ENCODE results near the gene TEKTIP1. TPM values are rescaled to one million over a fixed set of nuclear protein-coding genes. Genes with fewer than 3 reads are reported as not detected.

TEKTIP1 gene
- total and polyA plus RNA-seq, 9 donors: 0.54 to 5.6 (median 3.6) TPM; not detected in 2

DNA sequence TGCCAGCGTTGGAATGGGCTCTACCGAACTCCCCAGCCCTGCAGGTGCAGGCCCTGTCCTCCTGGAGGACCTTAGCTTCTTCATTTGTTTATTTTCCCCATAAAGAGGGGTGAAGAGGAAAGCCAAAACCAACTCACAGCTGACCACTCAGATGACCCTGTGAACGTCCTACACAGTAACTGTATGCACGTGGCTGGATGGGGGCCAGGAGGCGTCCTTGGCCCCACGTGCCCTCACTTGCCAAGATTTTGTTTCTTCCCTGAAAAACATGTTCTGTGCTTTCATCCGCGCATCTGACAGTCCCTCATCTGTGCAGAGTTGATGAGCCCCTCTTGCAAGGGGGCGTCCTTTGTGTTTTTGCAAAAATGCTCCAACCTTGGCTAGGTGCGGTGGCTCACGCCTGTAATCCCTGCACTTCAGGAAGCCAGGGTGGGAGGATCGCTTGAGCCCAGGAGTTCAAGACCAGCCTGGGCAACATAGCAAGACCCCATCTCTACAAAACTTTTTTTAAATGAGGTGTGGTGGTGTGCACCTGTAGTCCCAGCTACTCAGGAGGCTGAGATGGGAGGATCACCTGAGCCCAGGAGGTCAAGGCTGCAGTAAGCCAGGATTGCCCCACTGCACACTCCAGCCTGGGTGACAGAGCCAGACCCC, 5.3 kb upstream of the TEKTIP1 start:
- DNase-seq: peak; percentile 62 to 87 (median 72)
- Histone ChIP-seq H3K36me3 (no peaks in the 10 kb centered on the region), H3K4me3 (no peak overlapping the region), H3K27me3 (no peaks in the 10 kb centered on the region), H3K27ac (no peak overlapping the region), H3K4me1 (ENCODE audit: insufficient read depth) (peaks cover 9% of the 10 kb centered on the region), H3K9me3 (no peaks in the 10 kb centered on the region)
- TF ChIP-seq, protein P1, sequence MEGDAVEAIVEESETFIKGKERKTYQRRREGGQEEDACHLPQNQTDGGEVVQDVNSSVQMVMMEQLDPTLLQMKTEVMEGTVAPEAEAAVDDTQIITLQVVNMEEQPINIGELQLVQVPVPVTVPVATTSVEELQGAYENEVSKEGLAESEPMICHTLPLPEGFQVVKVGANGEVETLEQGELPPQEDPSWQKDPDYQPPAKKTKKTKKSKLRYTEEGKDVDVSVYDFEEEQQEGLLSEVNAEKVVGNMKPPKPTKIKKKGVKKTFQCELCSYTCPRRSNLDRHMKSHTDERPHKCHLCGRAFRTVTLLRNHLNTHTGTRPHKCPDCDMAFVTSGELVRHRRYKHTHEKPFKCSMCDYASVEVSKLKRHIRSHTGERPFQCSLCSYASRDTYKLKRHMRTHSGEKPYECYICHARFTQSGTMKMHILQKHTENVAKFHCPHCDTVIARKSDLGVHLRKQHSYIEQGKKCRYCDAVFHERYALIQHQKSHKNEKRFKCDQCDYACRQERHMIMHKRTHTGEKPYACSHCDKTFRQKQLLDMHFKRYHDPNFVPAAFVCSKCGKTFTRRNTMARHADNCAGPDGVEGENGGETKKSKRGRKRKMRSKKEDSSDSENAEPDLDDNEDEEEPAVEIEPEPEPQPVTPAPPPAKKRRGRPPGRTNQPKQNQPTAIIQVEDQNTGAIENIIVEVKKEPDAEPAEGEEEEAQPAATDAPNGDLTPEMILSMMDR (IDR thresholded peaks at IDR 0.05): no peak
- no peak for TF ChIP-seq EP300 (IDR thresholded peaks at IDR 0.05)
- TF ChIP-seq POLR2A (IDR thresholded peaks at IDR 0.05): no peak
- WGBS, 3 donors: 45 to 51% (median 46%) methylated on average over 12 of the region's 12 CpGs
- intact Hi-C loops (cut with DNase I): no loop called here

DNA sequence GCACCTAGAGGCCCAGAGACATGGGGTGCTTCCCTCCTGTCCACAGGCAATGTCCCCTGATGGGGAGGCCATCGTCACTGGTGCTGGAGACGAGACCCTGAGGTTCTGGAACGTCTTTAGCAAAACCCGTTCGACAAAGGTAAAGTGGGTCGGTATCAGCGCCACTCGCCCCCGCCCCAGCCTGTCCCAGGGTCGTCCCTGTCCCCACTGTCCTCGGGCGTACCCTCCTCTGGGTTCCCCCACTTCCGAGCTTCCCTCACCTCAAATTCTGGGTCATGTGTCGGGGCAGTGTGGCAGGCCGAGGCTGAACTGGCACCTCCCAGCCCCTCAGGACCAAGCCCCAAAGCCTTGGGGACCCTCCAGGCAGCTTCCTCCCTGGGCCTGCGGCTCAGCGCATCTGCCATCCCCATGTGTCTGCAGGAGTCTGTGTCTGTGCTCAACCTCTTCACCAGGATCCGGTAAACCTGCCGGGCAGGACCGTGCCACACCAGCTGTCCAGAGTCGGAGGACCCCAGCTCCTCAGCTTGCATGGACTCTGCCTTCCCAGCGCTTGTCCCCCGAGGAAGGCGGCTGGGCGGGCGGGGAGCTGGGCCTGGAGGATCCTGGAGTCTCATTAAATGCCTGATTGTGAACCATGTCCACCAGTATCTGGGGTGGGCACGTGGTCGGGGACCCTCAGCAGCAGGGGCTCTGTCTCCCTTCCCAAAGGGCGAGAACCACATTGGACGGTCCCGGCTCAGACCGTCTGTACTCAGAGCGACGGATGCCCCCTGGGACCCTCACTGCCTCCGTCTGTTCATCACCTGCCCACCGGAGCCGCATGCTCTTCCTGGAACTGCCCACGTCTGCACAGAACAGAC, 4.4 kb upstream of the TEKTIP1 start:
- no peaks in the 10 kb centered on the region for H3K27me3 ChIP-seq
- TF ChIP-seq EP300 (IDR thresholded peaks at IDR 0.05) (no peak), POLR2A (IDR thresholded peaks at IDR 0.05) (no peak)
- TF ChIP-seq, protein P1 (IDR thresholded peaks at IDR 0.05): no peak
- intact Hi-C loops (cut with DNase I): no loop called here
- H3K9me3 ChIP-seq: no peaks in the 10 kb centered on the region
- DNase-seq: peak in 2 of 5 donors; percentile 24 to 33
- no peak overlapping the region for H3K27ac ChIP-seq
- 89 to 91% (median 90%) methylated on average over 35 to 38 of the region's 38 CpGs for WGBS, 3 donors
- peaks cover 9% of the 10 kb centered on the region for H3K4me1 ChIP-seq (ENCODE audit: insufficient read depth)
- H3K36me3 ChIP-seq: no peaks in the 10 kb centered on the region
- no peak overlapping the region for H3K4me3 ChIP-seq

DNA sequence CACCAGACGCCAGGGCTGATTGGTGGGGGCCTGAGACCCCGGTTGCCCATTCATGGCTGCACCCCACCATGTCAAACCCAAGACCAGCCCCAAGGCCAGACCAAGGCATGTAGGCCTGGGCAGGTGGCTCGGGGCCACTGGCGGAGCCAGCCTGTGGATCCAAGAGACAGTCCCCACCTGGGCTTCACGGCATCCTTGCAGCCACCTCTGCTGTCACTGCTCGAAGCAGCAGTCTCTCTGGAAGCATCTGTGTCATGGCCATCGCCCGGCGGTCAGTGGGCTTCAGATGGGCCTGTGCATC, 3.8 kb upstream of the TEKTIP1 start:
- no peak overlapping the region for H3K4me3 ChIP-seq
- H3K9me3 ChIP-seq: no peaks in the 10 kb centered on the region
- WGBS, 3 donors: 92 to 100% (median 95%) methylated on average over 7 to 9 of the region's 9 CpGs
- H3K36me3 ChIP-seq: no peaks in the 10 kb centered on the region
- peaks cover 9% of the 10 kb centered on the region for H3K4me1 ChIP-seq (ENCODE audit: insufficient read depth)
- DNase-seq: peak in 1 of 5 donors; percentile 26
- intact Hi-C loops (cut with DNase I): no loop called here
- TF ChIP-seq POLR2A (IDR thresholded peaks at IDR 0.05) (no peak), EP300 (IDR thresholded peaks at IDR 0.05) (no peak)
- TF ChIP-seq, protein P1 (IDR thresholded peaks at IDR 0.05): no peak
- H3K27me3 ChIP-seq: no peaks in the 10 kb centered on the region
- H3K27ac ChIP-seq: no peak overlapping the region

DNA sequence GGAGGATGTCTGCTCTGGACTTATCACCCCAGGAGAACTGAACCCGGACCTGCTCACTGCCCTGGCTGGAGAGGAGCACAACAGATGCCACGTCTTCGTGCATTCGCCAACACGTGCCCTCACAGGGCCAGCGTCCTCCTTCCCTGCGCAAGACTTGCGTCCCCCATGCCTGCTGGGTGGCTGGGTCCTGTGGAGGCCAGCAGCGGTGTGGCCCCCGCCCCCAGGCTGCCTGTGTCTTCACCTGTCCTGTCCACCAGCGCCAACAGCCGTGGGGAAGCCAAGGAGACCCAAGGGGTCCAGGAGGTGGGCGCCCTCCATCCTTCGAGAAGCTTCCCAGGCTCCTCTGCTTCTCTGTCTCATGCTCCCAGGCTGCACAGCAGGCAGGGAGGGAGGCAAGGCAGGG, 3.4 kb upstream of the TEKTIP1 start:
- DNase-seq: peak in 3 of 5 donors; percentile 14 to 36 (median 35)
- Histone ChIP-seq H3K4me1 (ENCODE audit: insufficient read depth) (peaks cover 9% of the 10 kb centered on the region), H3K9me3 (no peaks in the 10 kb centered on the region), H3K36me3 (no peaks in the 10 kb centered on the region), H3K27me3 (no peaks in the 10 kb centered on the region), H3K27ac (peak overlapping the region in 1 of 2 donors; percentile 78), H3K4me3 (no peak overlapping the region)
- WGBS, 3 donors: 89 to 92% (median 91%) methylated on average over 14 of the region's 14 CpGs
- TF ChIP-seq, protein P1 (IDR thresholded peaks at IDR 0.05): no peak
- TF ChIP-seq EP300 (IDR thresholded peaks at IDR 0.05) (no peak), POLR2A (IDR thresholded peaks at IDR 0.05) (no peak)
- intact Hi-C loops (cut with DNase I): no loop called here
